Midbrain (tissue), 1 donor: ENCODE results near the gene ANKLE1.
A peak's percentile ranks its signal among the peaks of the same experiment; 100 is the strongest.
"Not testable (repeated sequence)": the region's sequence is repeated elsewhere in the genome, so short reads cannot be mapped to it uniquely, and the experiment has no call there.

Experiments used
- DNase-seq: peaks from one replicate; lab custom pipeline; 2025; lab: John Stamatoyannopoulos, UW

Gene ANKLE1

GRCh38 chr19:17283504-17283996 lies 1.8 kb downstream of the ANKLE1 start:
- no peak for DNase-seq

GRCh38 chr19:17285415-17286135 lies 3.9 kb downstream of the ANKLE1 start:
- no peak for DNase-seq

DNA sequence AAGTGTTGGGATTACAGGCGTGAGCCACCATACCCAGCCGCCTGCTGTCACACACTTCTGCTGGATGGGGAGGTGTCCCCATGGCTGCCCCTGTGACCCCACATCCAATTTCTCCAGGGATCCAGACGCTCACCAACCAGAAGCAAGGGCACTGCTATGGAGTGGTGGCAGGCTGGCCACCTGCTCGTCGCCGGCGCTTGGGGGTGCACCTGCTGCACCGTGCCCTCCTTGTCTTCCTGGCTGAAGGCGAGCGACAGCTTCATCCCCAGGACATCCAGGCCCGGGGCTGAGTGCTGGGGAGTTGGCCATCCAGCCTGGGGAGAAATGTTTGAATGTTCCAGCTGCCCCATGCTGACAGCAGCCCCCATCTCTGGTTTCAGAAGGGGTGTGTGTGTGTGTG lies 4.6 kb downstream of the ANKLE1 start:
- DNase-seq: no peak

- no peak for DNase-seq
These were observed 5.1 kb downstream of the ANKLE1 start for GRCh38 chr19:17286752-17287151.

GRCh38 chr19:17289489-17289888 lies 7.8 kb downstream of the ANKLE1 start:
- peak; percentile 8 for DNase-seq

GRCh38 chr19:17292301-17293074 lies 10.8 kb downstream of the ANKLE1 start:
- peak; percentile 16 for DNase-seq

- DNase-seq: no peak
These were observed 11.9 kb downstream of the ANKLE1 start for GRCh38 chr19:17293605-17294004.

- no peak for DNase-seq
These were observed 12.6 kb downstream of the ANKLE1 start for GRCh38 chr19:17294051-17294891.

- not testable (repeated sequence) for DNase-seq
These were observed 13.8 kb downstream of the ANKLE1 start for GRCh38 chr19:17295551-17295950.

- no peak for DNase-seq
These were observed 14.6 kb downstream of the ANKLE1 start for GRCh38 chr19:17296273-17296672.

GRCh38 chr19:17296976-17297375 lies 15.3 kb downstream of the ANKLE1 start:
- no peak for DNase-seq

DNA sequence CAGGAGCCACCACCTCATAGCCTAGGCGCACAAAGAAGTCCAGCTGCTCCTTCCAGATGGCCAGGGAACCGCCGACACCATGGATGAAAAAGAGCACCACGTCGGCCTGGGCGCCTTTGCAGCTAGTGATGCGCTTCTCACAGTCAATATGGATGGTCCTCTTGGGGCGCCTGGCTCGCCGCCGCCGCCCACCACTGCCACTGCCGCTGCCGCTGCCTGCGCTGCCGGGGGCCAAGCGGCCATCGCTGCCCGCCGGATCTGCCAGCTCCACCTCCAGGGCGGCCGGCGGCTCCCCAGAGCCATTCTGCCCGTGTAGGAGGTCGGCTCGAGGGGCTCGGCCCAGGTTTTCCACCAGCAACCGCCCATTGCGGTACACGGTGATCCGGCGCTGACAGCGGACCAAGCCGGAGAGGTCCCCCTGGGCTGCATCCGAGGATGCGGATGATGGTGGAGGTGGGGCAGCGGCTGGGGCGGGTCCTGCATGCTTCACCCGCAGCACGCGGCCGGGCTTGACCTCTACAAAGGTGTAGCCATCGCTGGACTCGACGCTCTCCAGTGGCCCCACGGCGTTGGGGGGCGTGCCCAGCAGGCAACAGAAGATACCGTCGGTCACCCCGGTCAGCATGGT lies 19.4 kb downstream of the ANKLE1 start:
- DNase-seq: no peak

DNA sequence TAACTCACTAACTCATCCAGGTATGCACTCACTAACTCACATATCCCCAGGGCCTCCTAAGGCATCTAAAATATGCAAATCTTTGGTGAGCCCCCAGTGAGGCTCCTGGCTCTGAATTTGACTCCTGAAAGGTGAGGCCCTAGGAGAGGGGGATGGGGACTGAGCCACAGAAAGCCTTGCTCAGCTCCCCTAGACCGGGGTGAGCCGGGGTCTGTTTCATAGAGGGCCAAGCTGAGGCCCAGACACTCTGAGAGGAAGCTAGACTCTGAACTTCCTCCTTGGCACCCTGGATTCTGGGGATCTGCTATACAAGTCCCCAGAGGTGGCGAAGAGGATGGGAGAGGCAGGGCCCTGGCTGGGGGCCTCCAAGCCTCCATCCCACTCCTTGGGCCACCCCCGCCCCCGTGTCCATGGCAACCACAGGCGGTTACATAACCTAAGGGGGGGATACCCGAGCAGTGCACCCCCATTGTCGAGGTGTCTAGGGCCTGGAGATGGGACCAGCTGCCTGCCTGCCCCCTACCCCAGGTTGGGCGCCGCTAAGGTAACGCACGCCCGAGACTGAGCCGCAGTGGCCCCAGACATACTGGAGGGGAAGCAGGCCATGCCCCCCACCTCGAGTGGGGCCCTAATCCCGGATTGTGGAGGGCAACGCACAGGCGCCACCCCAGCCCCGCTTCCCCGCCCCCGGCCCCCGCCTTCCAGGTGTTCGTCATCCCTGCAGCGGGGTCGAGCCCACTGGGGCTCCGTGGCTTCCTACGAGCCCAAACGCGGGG lies 20.9 kb downstream of the ANKLE1 start:
- DNase-seq: peak; percentile 17

- peak; percentile 87 for DNase-seq
These were observed 21.7 kb downstream of the ANKLE1 start, which contains the start of gene ABHD8 for GRCh38 chr19:17303167-17303939. TSS of gene ABHD8 (minus strand) at chr19:17303425. CDS start at chr19:17301616, 1,809 bp downstream.

- no peak for DNase-seq
These were observed 22.2 kb downstream of the ANKLE1 start for GRCh38 chr19:17303940-17304267.

DNA sequence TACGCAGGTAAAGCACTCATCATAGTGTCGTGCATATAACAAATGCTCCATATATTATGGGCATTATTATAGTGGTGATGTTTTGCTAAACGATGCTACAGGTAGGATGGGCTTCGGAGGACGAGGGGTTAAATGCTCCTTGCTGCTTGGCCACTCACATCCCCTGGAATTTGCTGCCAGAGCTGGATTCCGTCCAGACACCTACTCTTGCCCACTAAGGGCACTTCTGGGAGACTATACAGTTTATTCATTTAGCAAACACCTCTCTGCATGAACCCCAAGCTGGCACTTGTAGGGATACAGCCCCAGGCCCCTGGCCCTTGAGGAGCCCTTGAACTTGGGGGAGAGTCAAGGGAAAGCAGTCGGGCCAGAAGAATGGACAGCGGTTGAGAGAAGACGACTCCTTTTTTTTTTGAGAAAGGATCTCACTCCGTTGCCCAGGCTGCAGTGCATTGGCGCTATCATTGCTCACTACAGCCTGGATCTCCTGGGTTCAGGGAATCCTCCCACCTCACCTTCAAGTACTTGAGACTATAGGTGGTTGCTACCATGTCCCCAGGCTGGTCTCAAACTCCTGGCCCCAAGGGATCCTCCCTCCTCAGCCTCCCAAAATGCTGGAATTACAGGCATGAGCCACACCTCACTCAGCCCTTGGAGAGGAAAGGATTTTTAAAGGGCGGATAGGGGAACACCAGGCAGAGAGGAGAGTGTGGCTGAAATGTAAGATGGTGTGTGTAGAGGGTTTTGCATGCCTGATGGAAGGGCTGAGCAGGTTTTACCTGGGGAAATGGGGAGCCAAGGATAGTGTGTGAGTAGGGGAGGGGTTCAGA lies 22.9 kb downstream of the ANKLE1 start:
- DNase-seq: no peak

GRCh38 chr19:17305216-17305516 lies 23.5 kb downstream of the ANKLE1 start:
- DNase-seq: no peak

- peak; percentile 97 for DNase-seq
These were observed 24.0 kb downstream of the ANKLE1 start, which contains the start of gene MRPL34 for GRCh38 chr19:17305517-17306284. TSS of gene MRPL34 (plus strand) at chr19:17305872. CDS start at chr19:17305893, 21 bp downstream.

GRCh38 chr19:17306285-17306714 lies 24.6 kb downstream of the ANKLE1 start:
- peak; percentile 51 for DNase-seq
